Skeletal muscle satellite cell (primary cell): ENCODE results near the gene MADD.

Experiments
- H3K27me3 ChIP-seq: 2 replicates; pipeline ENCODE4 v1.7.0; 2013; ENCODE audit warnings: low read length; ENCODE audit not compliant: control insufficient read depth, insufficient read depth
- H3K36me3 ChIP-seq: 2 replicates; pipeline ENCODE4 v1.7.0; 2013; ENCODE audit warnings: mild to moderate bottlenecking, control low read depth, low read length; ENCODE audit not compliant: insufficient read depth
- H3K4me1 ChIP-seq: 2 replicates; pipeline ENCODE4 v1.7.0; 2013; ENCODE audit warnings: low read length; ENCODE audit not compliant: control insufficient read depth, insufficient read depth
- H3K4me2 ChIP-seq: 2 replicates; pipeline ENCODE4 v1.7.0; 2013; ENCODE audit warnings: mild to moderate bottlenecking, low read length
- H3K4me3 ChIP-seq: 2 replicates; pipeline ENCODE4 v1.7.0; 2013; ENCODE audit warnings: low read length
- H3K9ac ChIP-seq: 2 replicates; pipeline ENCODE4 v1.7.0; 2013; ENCODE audit warnings: mild to moderate bottlenecking, low read depth, low read length, moderate library complexity
- H3K9me3 ChIP-seq: replicated peaks from 2 replicates; pipeline ENCODE4 v1.7.0; 2013; ENCODE audit warnings: mild to moderate bottlenecking, control low read depth, low read length

MADD gene

GRCh38 chr11:47336595-47336994, 66.7 kb downstream of the MADD start:
- Histone ChIP-seq H3K4me1 (no peaks in the 10 kb centered on the region), H3K9me3 (no peaks in the 10 kb centered on the region), H3K4me3 (no peak overlapping the region), H3K9ac (no peak overlapping the region), H3K4me2 (no peak overlapping the region), H3K36me3 (no peaks in the 10 kb centered on the region), H3K27me3 (peaks cover 1% of the 10 kb centered on the region)

GRCh38 chr11:47337229-47337924, 67.4 kb downstream of the MADD start:
- H3K36me3 ChIP-seq: no peaks in the 10 kb centered on the region
- no peak overlapping the region for H3K9ac ChIP-seq
- H3K4me3 ChIP-seq: no peak overlapping the region
- peaks cover 6% of the 10 kb centered on the region for H3K27me3 ChIP-seq
- H3K9me3 ChIP-seq: no peaks in the 10 kb centered on the region
- H3K4me2 ChIP-seq: no peak overlapping the region
- no peaks in the 10 kb centered on the region for H3K4me1 ChIP-seq

- H3K27me3 ChIP-seq: peaks cover 6% of the 10 kb centered on the region
- no peaks in the 10 kb centered on the region for H3K36me3 ChIP-seq
- H3K4me2 ChIP-seq: no peak overlapping the region
- no peak overlapping the region for H3K4me3 ChIP-seq
- H3K4me1 ChIP-seq: no peaks in the 10 kb centered on the region
- no peaks in the 10 kb centered on the region for H3K9me3 ChIP-seq
- no peak overlapping the region for H3K9ac ChIP-seq
These were observed 68.7 kb downstream of the MADD start for GRCh38 chr11:47338396-47339241.

GRCh38 chr11:47340010-47340409, 70.1 kb downstream of the MADD start:
- Histone ChIP-seq H3K4me3 (no peak overlapping the region), H3K27me3 (peaks cover 10% of the 10 kb centered on the region), H3K9me3 (no peaks in the 10 kb centered on the region), H3K9ac (no peak overlapping the region), H3K4me2 (no peak overlapping the region), H3K4me1 (no peaks in the 10 kb centered on the region), H3K36me3 (no peaks in the 10 kb centered on the region)

- no peaks in the 10 kb centered on the region for H3K4me1 ChIP-seq
- no peaks in the 10 kb centered on the region for H3K9me3 ChIP-seq
- no peak overlapping the region for H3K4me3 ChIP-seq
- H3K36me3 ChIP-seq: no peaks in the 10 kb centered on the region
- no peak overlapping the region for H3K9ac ChIP-seq
- H3K27me3 ChIP-seq: peaks cover 22% of the 10 kb centered on the region
- H3K4me2 ChIP-seq: no peak overlapping the region
These were observed 71.2 kb downstream of the MADD start for GRCh38 chr11:47340980-47341775.

- Histone ChIP-seq H3K4me1 (no peaks in the 10 kb centered on the region), H3K27me3 (peaks cover 26% of the 10 kb centered on the region)
These were observed 72.3 kb downstream of the MADD start for GRCh38 chr11:47342036-47342803.

GRCh38 chr11:47342854-47343253, 72.9 kb downstream of the MADD start:
- no peak overlapping the region for H3K9ac ChIP-seq
- H3K27me3 ChIP-seq: peaks cover 32% of the 10 kb centered on the region
- no peaks in the 10 kb centered on the region for H3K4me1 ChIP-seq
- H3K36me3 ChIP-seq: no peaks in the 10 kb centered on the region
- H3K4me3 ChIP-seq: no peak overlapping the region
- H3K9me3 ChIP-seq: no peaks in the 10 kb centered on the region
- H3K4me2 ChIP-seq: no peak overlapping the region

More at GRCh38 chr11:47342036-47342803, 72.3 kb downstream of the MADD start:
- Histone ChIP-seq H3K36me3 (no peaks in the 10 kb centered on the region), H3K4me3 (no peak overlapping the region), H3K9ac (no peak overlapping the region), H3K4me2 (no peak overlapping the region), H3K9me3 (no peaks in the 10 kb centered on the region)

- Histone ChIP-seq H3K4me2 (no peak overlapping the region), H3K36me3 (no peaks in the 10 kb centered on the region), H3K9ac (no peak overlapping the region), H3K27me3 (peaks cover 37% of the 10 kb centered on the region), H3K4me3 (no peak overlapping the region), H3K9me3 (no peaks in the 10 kb centered on the region), H3K4me1 (no peaks in the 10 kb centered on the region)
These were observed 76.1 kb downstream of the MADD start for GRCh38 chr11:47345890-47346563.

GRCh38 chr11:47347137-47347536, 77.2 kb downstream of the MADD start:
- no peak overlapping the region for H3K9ac ChIP-seq
- H3K27me3 ChIP-seq: peaks cover 31% of the 10 kb centered on the region
- H3K4me2 ChIP-seq: no peak overlapping the region
- no peaks in the 10 kb centered on the region for H3K4me1 ChIP-seq
- no peaks in the 10 kb centered on the region for H3K36me3 ChIP-seq
- H3K9me3 ChIP-seq: no peaks in the 10 kb centered on the region
- no peak overlapping the region for H3K4me3 ChIP-seq

GRCh38 chr11:47348131-47348802, 78.3 kb downstream of the MADD start:
- H3K9ac ChIP-seq: no peak overlapping the region
- H3K27me3 ChIP-seq: peaks cover 31% of the 10 kb centered on the region

More at GRCh38 chr11:47348131-47348802, 78.3 kb downstream of the MADD start:
- H3K36me3 ChIP-seq: no peaks in the 10 kb centered on the region
- H3K4me1 ChIP-seq: no peaks in the 10 kb centered on the region
- H3K9me3 ChIP-seq: no peaks in the 10 kb centered on the region
- no peak overlapping the region for H3K4me2 ChIP-seq
- no peak overlapping the region for H3K4me3 ChIP-seq
